HT1080 (cell line): ENCODE data around the gene PRKCQ. TPM values are rescaled to one million over a fixed set of nuclear protein-coding genes. Genes with fewer than 3 reads are reported as not detected.

Experiments used
- DNase-seq: peaks from one replicate; pipeline ENCODE4 v3.0.0-alpha.2; 2015; ENCODE audit warnings: low read depth
- total RNA-seq: library from RNA; depleted of rRNA; stranded (reverse); fragments of >200 nt; shearing (Covaris generic); gene quantifications from 2 replicates; pipeline ENCODE4 v1.2.3, GENCODE V29; 2014

The PRKCQ gene
- total RNA-seq, 1 experiment from 2014 or later = 0.16 TPM

DNA sequence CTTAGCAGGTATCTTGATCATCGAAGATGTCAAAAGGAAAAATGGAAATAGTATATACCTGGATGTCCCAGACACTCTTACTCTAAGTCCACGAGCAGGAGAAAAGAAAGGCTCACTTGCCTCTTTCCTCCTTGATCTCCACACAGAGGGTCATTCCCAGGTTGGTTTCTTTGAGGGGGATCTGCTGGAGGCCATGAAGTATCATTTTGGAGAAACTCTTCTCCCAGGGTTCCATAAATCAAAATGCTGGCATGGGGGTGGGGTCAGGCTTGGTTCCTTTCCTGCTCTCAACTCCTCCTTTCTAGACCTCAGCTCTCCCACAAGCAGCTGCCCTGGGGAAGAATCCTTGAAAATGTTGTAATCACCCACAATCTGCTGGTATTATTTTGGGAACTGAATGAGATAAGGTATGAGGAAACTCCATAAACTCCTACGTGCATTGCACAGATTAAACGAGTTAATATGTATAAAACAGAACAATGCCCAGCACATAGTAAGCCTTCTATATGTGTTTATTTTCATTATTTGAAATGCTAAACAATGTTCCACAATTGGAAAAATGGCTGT, 54.4 kb downstream of the PRKCQ start:
- no peak for DNase-seq

GRCh38 chr10:6522230-6522629, 57.8 kb downstream of the PRKCQ start:
- DNase-seq = peak; percentile 39

DNA sequence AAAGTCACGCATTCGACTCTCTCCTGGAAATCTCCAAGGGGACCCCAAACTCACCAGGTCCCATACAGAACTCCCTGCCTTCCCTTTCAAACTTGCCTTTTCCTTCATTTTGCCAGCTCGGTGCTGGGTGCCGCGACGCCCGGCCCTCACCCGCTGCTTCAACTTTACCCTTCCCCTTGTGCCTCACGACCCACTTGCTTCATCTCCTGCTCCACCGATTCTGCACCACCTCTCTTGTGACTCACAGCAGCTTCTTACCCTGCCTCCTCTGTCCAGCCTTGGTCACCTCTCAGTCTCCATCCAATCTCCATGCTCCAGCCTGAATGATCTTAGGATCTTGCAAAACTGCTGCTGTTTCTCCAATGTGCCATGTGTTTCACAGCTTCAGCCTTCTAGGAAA, 59.9 kb downstream of the PRKCQ start:
- DNase-seq = no peak

- DNase-seq = no peak
Measured at GRCh38 chr10:6518791-6519429, 61.2 kb downstream of the PRKCQ start.

DNA sequence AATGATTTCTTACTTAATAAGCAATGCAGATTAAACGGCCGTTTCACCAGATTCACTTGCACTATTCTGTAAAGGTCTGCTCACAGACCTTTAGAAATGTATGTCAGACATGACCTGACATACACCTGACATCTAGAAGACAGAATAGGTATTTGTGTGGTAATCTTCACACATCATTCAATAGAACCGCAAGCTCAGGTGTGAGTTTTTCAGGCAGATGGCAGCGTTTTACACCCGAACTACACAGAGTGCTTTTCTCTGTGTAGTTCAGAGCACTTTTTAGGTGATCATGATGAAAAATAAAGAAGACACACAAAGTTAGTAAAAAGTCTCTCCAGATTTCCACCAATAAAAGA, 63.2 kb downstream of the PRKCQ start:
- no peak for DNase-seq

- DNase-seq = no peak
Measured at GRCh38 chr10:6516281-6516928, 63.7 kb downstream of the PRKCQ start.

DNA sequence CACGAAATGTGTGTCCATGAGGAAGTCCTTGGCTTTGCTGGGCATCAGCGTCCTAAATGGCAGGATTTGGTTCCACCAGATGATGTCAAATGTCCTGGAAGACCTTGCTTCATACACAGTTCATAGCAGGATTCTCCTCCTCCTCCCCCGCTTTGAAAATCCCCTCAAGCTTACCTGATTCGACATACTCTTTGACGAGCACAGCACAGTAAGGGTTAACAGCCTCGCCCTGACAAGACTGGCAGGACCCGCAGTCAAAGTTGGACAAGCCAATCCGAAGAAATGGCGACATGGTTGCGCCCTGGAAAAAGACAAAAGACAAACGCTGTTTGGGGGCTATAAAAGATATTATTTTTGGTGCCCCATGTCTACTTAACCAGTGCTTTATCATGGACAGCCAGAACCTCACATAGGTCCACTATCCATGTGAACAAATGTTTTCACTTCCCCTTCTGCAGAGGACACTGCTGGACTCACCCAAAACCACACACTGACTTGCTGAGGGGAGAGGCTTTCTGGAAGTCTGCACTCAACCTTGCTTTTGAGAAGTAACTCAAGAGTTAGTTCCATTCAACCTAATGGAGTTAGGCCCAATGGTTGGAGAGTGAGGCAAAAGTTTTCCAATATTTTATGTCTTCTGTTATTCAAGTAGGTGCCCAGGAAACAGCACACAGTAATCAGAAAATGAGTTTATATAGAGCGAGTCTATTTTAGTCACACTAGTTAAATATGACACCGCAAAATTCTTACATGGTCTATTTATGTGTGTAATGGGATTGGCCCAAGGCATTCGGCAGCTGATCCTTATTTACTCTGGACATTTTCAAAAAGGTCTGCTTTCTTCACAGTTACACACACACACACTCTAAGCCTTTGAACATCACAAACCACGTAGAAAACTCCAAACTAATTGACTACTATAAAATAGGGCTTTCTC, 65.0 kb downstream of the PRKCQ start:
- no peak for DNase-seq

DNA sequence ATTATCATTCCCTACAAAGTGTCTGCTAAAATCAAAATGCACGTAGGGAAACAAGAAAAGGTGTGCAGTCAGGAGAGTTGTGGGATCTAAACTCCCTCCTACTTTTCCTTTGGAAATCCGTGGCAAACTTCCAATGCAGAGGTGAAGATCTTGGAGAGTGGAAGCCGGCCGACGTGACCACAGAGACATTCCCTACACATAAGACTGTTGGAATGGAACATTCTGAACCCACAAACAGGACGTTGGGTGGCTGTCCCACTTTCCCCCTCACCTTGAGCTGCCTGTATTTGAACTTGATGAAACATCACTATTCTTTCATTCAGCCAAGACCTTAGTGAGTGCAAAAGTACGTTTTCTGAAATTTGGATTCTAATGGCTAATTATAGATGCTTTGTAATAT, 65.9 kb downstream of the PRKCQ start:
- DNase-seq = no peak

DNA sequence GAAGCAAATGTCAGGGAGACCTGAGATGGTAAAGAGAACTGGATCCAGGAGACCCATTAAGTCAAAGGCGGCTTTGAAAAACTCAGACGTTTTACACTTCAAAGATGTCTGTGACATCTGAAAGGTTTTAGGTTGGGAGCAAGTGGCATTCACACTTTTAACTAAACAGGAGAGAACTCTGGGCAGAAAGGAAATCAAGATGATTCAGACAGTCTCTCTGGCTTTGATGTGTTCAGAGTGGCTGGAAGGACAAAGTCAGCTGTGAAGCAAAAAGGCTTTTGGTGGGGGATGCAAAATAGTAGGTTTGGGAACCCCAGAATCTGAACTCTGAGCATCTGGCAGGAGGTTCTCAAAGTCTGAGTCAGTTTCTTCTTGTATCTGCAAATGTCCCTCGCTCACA, 66.6 kb downstream of the PRKCQ start:
- DNase-seq = no peak

GRCh38 chr10:6512182-6512581, 67.9 kb downstream of the PRKCQ start:
- DNase-seq = no peak

GRCh38 chr10:6511347-6511746, 68.7 kb downstream of the PRKCQ start:
- no peak for DNase-seq

DNA sequence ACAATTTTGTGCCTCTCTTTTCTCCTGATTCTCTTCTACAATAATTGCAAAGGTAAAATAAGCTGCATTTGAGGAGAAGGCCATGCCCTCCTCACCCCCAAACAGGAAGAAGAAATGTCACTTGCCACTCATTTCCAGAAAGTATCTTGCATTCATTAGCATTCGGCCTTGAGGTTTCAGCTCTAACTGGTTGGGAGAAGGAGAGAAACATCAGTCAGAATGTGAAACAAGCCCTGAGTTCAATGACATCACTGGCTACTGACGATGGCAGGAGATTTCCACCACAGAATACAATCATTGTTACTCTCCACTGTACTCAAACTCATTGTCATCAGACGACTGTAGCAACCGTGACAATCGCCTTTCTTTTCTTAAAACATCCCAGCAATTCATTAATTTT, 72.8 kb downstream of the PRKCQ start:
- no peak for DNase-seq

DNA sequence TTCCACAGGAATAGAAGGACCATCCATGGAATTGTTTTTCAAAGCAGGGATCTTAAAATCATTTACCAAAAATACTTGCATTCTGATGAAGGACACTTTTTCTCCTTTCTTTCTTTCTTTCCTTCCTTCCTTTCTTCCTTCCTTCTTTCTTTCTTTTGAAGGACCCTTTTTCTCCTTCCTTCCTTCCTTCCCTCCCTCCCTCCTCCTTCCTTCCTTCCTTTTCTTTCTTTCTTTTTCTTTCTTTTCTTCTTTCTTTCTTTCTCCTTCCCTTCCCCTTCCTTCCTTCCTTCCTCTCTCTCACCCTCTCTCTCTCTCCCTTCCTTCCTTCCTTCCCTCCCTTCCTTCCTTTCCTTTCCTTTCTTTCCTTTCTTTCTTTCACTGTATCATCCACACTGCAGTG, 74.8 kb downstream of the PRKCQ start:
- DNase-seq = no peak

GRCh38 chr10:6504296-6504695, 75.8 kb downstream of the PRKCQ start:
- DNase-seq = no peak

DNA sequence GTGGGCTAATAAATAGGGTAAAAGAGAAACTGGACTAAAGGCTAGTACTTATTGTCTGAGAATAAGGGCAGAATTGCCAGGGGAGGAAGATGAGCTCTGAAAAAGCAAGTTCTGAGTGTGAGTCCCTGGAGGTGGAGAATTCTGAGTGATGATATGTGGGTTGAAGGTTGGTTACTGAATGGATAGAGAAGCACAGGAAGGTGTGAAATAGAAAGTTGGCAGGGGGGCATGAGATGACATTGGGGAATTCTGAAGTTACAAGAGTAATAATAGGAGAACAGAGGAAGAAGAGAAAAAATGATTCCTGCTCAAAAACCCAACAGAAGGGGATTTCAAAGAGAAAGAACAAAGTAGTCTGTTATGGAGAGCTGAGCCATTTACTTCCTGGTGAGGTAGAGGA, 76.9 kb downstream of the PRKCQ start:
- no peak for DNase-seq

GRCh38 chr10:6501931-6502330, 78.1 kb downstream of the PRKCQ start:
- peak; percentile 15 for DNase-seq

DNA sequence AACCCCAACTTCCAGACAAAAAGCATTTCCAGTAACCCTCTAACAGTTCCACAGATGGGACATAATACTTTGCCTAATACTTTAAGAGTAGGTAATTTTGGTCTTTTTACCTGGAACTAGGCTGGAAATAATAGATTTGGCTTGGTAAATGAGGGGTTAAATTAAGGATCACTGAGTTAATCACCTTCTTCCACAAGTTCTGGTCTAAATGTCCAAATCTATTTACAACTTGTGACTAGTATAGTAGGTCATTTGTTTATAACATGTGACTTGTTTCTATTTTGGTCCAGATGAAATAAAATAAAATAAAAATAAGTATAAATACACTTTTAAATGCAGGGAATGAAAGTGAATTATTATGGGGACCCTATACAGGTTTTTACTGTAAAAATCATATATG, 80.1 kb downstream of the PRKCQ start:
- no peak for DNase-seq

GRCh38 chr10:6498771-6499170, 81.3 kb downstream of the PRKCQ start:
- DNase-seq = peak; percentile 62

DNA sequence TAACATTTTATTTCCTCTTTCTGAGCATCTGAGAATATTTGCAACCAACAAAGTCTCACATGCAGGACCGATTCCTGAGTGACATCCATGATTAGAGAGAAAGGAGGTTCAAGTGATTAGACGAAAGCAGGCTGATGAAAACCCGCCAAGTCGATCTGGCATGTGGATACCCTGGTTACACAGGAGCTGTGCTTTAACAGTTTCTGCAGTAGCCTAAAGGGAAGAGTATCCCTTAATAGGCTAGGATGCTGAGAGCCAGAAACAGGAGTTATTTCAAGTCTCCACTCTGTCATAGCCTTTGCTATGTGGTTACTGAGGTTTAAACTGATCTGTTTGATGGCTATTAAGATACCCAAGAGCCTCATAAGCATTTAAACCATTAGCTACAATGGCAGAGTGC, 82.5 kb downstream of the PRKCQ start:
- DNase-seq = no peak

- no peak for DNase-seq
Measured at GRCh38 chr10:6494936-6495592, 85.0 kb downstream of the PRKCQ start.

DNA sequence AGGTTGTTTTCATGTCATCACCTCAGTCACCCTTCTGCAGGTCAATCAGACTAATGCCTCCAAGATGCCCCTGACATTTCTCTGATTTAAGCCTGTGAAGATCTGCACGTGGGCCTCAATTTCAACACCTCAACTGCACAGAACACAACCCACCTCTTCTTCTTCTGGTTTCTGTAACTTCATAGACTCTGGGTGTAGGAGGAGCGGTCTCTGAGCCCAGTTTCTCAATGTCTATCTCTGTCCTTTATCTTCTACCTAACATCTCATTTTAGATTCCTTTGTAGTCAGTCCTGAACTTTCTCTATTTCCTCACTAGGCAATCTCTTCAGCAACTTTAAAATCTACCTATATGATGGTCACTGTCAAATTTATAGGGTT, 85.6 kb downstream of the PRKCQ start:
- DNase-seq = no peak
